Measurements from ENCODE around the gene EYA3. TPM values are rescaled to one million over a fixed set of nuclear protein-coding genes. Genes with fewer than 3 reads are reported as not detected.

Gene EYA3
- total and polyA plus RNA-seq, 2 donors, result 6.3 to 10.9 TPM

GRCh38 chr1:28083876-28084275 lies 4.5 kb downstream of the EYA3 start:
- peaks cover 3 to 7% of the 10 kb centered on the region in 2 donors for H3K4me1 ChIP-seq (ENCODE audit: control insufficient read depth in 2 of 2, insufficient read depth in 2 of 2, low read length in 2 of 2)
- 97% methylated on average over 1 of the region's 1 CpG for WGBS
- no peaks in the 10 kb centered on the region for H3K9me3 ChIP-seq (ENCODE audit: control insufficient read depth in 2 of 2, insufficient read depth in 1 of 2, low read length in 1 of 2)
- H3K27ac ChIP-seq (ENCODE audit: low read depth in 1 of 2, low read length in 1 of 2), result no peak overlapping the region
- H3K27me3 ChIP-seq (ENCODE audit: control insufficient read depth in 2 of 2, insufficient read depth in 1 of 2, low read length in 1 of 2), result no peaks in the 10 kb centered on the region
- peaks cover 7 to 8% of the 10 kb centered on the region in 2 donors for H3K36me3 ChIP-seq (ENCODE audit: control insufficient read depth in 2 of 2, insufficient read depth in 2 of 2, low read length in 1 of 2)
- H3K4me3 ChIP-seq (ENCODE audit: low read length in 2 of 2), result no peak overlapping the region
- DNase-seq (ENCODE audit: low read depth in 6 of 9, low spot score in 9 of 9), result no peak

- no peak for DNase-seq (ENCODE audit: low read depth in 6 of 9, low spot score in 9 of 9)
- Histone ChIP-seq H3K9me3 (ENCODE audit: control insufficient read depth in 2 of 2, insufficient read depth in 1 of 2, low read length in 1 of 2) (no peaks in the 10 kb centered on the region), H3K27me3 (ENCODE audit: control insufficient read depth in 2 of 2, insufficient read depth in 1 of 2, low read length in 1 of 2) (no peaks in the 10 kb centered on the region), H3K4me3 (ENCODE audit: low read length in 2 of 2) (no peak overlapping the region), H3K36me3 (ENCODE audit: control insufficient read depth in 2 of 2, insufficient read depth in 2 of 2, low read length in 1 of 2) (peaks cover 7 to 8% of the 10 kb centered on the region in 2 donors), H3K27ac (ENCODE audit: low read depth in 1 of 2, low read length in 1 of 2) (peak overlapping the region in 1 of 2 donors; percentile 5), H3K4me1 (ENCODE audit: control insufficient read depth in 2 of 2, insufficient read depth in 2 of 2, low read length in 2 of 2) (no peaks in the 10 kb centered on the region)
- 95% methylated on average over 8 of the region's 8 CpGs for WGBS
Measured at GRCh38 chr1:28078680-28079626, 9.5 kb downstream of the EYA3 start.

GRCh38 chr1:28078262-28078661 lies 10.1 kb downstream of the EYA3 start:
- WGBS, result 97% methylated on average over 4 of the region's 4 CpGs
- Histone ChIP-seq H3K4me3 (ENCODE audit: low read length in 2 of 2) (no peak overlapping the region), H3K36me3 (ENCODE audit: control insufficient read depth in 2 of 2, insufficient read depth in 2 of 2, low read length in 1 of 2) (peaks cover 7 to 8% of the 10 kb centered on the region in 2 donors), H3K4me1 (ENCODE audit: control insufficient read depth in 2 of 2, insufficient read depth in 2 of 2, low read length in 2 of 2) (no peaks in the 10 kb centered on the region), H3K9me3 (ENCODE audit: control insufficient read depth in 2 of 2, insufficient read depth in 1 of 2, low read length in 1 of 2) (no peaks in the 10 kb centered on the region), H3K27ac (ENCODE audit: low read depth in 1 of 2, low read length in 1 of 2) (no peak overlapping the region), H3K27me3 (ENCODE audit: control insufficient read depth in 2 of 2, insufficient read depth in 1 of 2, low read length in 1 of 2) (no peaks in the 10 kb centered on the region)
- no peak for DNase-seq (ENCODE audit: low read depth in 6 of 9, low spot score in 9 of 9)

- Histone ChIP-seq H3K27ac (ENCODE audit: low read depth in 1 of 2, low read length in 1 of 2) (no peak overlapping the region), H3K4me3 (ENCODE audit: low read length in 2 of 2) (no peak overlapping the region), H3K27me3 (ENCODE audit: control insufficient read depth in 2 of 2, insufficient read depth in 1 of 2, low read length in 1 of 2) (no peaks in the 10 kb centered on the region), H3K4me1 (ENCODE audit: control insufficient read depth in 2 of 2, insufficient read depth in 2 of 2, low read length in 2 of 2) (no peaks in the 10 kb centered on the region), H3K36me3 (ENCODE audit: control insufficient read depth in 2 of 2, insufficient read depth in 2 of 2, low read length in 1 of 2) (peaks cover 5 to 6% of the 10 kb centered on the region in 2 donors), H3K9me3 (ENCODE audit: control insufficient read depth in 2 of 2, insufficient read depth in 1 of 2, low read length in 1 of 2) (no peaks in the 10 kb centered on the region)
- WGBS, result 95% methylated on average over 1 of the region's 1 CpG
- no peak for DNase-seq (ENCODE audit: low read depth in 6 of 9, low spot score in 9 of 9)
Measured at GRCh38 chr1:28074892-28075511, 13.4 kb downstream of the EYA3 start.

- H3K4me1 ChIP-seq (ENCODE audit: control insufficient read depth in 2 of 2, insufficient read depth in 2 of 2, low read length in 2 of 2), result no peaks in the 10 kb centered on the region
- no peaks in the 10 kb centered on the region for H3K9me3 ChIP-seq (ENCODE audit: control insufficient read depth in 2 of 2, insufficient read depth in 1 of 2, low read length in 1 of 2)
- peaks cover under 1% of the 10 kb centered on the region in 2 donors for H3K36me3 ChIP-seq (ENCODE audit: control insufficient read depth in 2 of 2, insufficient read depth in 2 of 2, low read length in 1 of 2)
- H3K27ac ChIP-seq (ENCODE audit: low read depth in 1 of 2, low read length in 1 of 2), result no peak overlapping the region
- no peak overlapping the region for H3K4me3 ChIP-seq (ENCODE audit: low read length in 2 of 2)
- 100% methylated on average over 1 of the region's 1 CpG for WGBS
- no peak for DNase-seq (ENCODE audit: low read depth in 6 of 9, low spot score in 9 of 9)
- H3K27me3 ChIP-seq (ENCODE audit: control insufficient read depth in 2 of 2, insufficient read depth in 1 of 2, low read length in 1 of 2), result no peaks in the 10 kb centered on the region
Measured at GRCh38 chr1:28073867-28074266, 14.5 kb downstream of the EYA3 start.

- DNase-seq (ENCODE audit: low read depth in 6 of 9, low spot score in 9 of 9), result no peak
- Histone ChIP-seq H3K4me3 (ENCODE audit: low read length in 2 of 2) (no peak overlapping the region), H3K9me3 (ENCODE audit: control insufficient read depth in 2 of 2, insufficient read depth in 1 of 2, low read length in 1 of 2) (no peaks in the 10 kb centered on the region), H3K27ac (ENCODE audit: low read depth in 1 of 2, low read length in 1 of 2) (no peak overlapping the region), H3K36me3 (ENCODE audit: control insufficient read depth in 2 of 2, insufficient read depth in 2 of 2, low read length in 1 of 2) (no peaks in the 10 kb centered on the region), H3K4me1 (ENCODE audit: control insufficient read depth in 2 of 2, insufficient read depth in 2 of 2, low read length in 2 of 2) (no peaks in the 10 kb centered on the region), H3K27me3 (ENCODE audit: control insufficient read depth in 2 of 2, insufficient read depth in 1 of 2, low read length in 1 of 2) (no peaks in the 10 kb centered on the region)
Measured at GRCh38 chr1:28071813-28072212, 16.6 kb downstream of the EYA3 start.

- WGBS, result 97% methylated on average over 11 of the region's 11 CpGs
Measured at GRCh38 chr1:28070725-28071593, 17.5 kb downstream of the EYA3 start.

GRCh38 chr1:28067523-28068090 lies 20.8 kb downstream of the EYA3 start:
- Histone ChIP-seq H3K4me1 (ENCODE audit: control insufficient read depth in 2 of 2, insufficient read depth in 2 of 2, low read length in 2 of 2) (no peaks in the 10 kb centered on the region), H3K9me3 (ENCODE audit: control insufficient read depth in 2 of 2, insufficient read depth in 1 of 2, low read length in 1 of 2) (no peaks in the 10 kb centered on the region)
- 94% methylated on average over 2 of the region's 2 CpGs for WGBS

More at GRCh38 chr1:28070725-28071593, 17.5 kb downstream of the EYA3 start:
- no peaks in the 10 kb centered on the region for H3K9me3 ChIP-seq (ENCODE audit: control insufficient read depth in 2 of 2, insufficient read depth in 1 of 2, low read length in 1 of 2)
- H3K27ac ChIP-seq (ENCODE audit: low read depth in 1 of 2, low read length in 1 of 2), result no peak overlapping the region
- no peaks in the 10 kb centered on the region for H3K4me1 ChIP-seq (ENCODE audit: control insufficient read depth in 2 of 2, insufficient read depth in 2 of 2, low read length in 2 of 2)
- no peak for DNase-seq (ENCODE audit: low read depth in 6 of 9, low spot score in 9 of 9)
- H3K4me3 ChIP-seq (ENCODE audit: low read length in 2 of 2), result no peak overlapping the region
- no peaks in the 10 kb centered on the region for H3K27me3 ChIP-seq (ENCODE audit: control insufficient read depth in 2 of 2, insufficient read depth in 1 of 2, low read length in 1 of 2)
- no peaks in the 10 kb centered on the region for H3K36me3 ChIP-seq (ENCODE audit: control insufficient read depth in 2 of 2, insufficient read depth in 2 of 2, low read length in 1 of 2)

More at GRCh38 chr1:28067523-28068090, 20.8 kb downstream of the EYA3 start:
- Histone ChIP-seq H3K27me3 (ENCODE audit: control insufficient read depth in 2 of 2, insufficient read depth in 1 of 2, low read length in 1 of 2) (no peaks in the 10 kb centered on the region), H3K36me3 (ENCODE audit: control insufficient read depth in 2 of 2, insufficient read depth in 2 of 2, low read length in 1 of 2) (peaks cover 4 to 5% of the 10 kb centered on the region in 2 donors), H3K27ac (ENCODE audit: low read depth in 1 of 2, low read length in 1 of 2) (no peak overlapping the region), H3K4me3 (ENCODE audit: low read length in 2 of 2) (no peak overlapping the region)
- no peak for DNase-seq (ENCODE audit: low read depth in 6 of 9, low spot score in 9 of 9)

Data from thymus (tissue), 11 donors.